Erythroblast (primary cell): Measurements from ENCODE around the gene IGFBPL1.

ENCODE experiments used
- DNase-seq, 2 experiments: peaks; one replicate each; lab custom pipeline; 2025; lab: John Stamatoyannopoulos, UW
- GATA1 ChIP-seq: IDR thresholded peaks from 2 replicates; pipeline ENCODE4 v1.6.1; 2011; ENCODE audit warnings: low read depth, mild to moderate bottlenecking, control low read depth, low read length, moderate library complexity
- POLR2A ChIP-seq: IDR thresholded peaks from 2 replicates; pipeline ENCODE4 v1.6.1; 2011; ENCODE audit warnings: mild to moderate bottlenecking, low read length

IGFBPL1 gene

DNA sequence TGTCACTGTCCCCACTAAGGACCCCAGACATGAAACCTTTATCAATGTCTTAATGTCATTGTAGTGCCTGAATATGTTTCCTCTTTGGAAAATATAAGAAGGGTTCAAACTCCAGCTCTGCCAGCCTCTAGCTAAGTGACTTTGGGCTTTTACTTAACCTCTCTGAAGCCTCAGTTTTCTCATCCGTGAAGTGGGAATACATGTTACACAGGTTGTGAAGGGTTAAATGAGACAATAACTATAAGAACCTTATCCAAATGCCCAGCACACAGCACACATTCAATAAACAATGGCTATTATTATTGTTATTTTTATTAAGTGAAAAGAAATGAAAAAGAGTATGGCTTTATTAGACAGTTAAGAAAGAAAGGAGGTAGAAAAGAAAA is 15.7 kb upstream of the IGFBPL1 start:
- no peak for DNase-seq
- TF ChIP-seq GATA1 (no peak), POLR2A (no peak)

DNA sequence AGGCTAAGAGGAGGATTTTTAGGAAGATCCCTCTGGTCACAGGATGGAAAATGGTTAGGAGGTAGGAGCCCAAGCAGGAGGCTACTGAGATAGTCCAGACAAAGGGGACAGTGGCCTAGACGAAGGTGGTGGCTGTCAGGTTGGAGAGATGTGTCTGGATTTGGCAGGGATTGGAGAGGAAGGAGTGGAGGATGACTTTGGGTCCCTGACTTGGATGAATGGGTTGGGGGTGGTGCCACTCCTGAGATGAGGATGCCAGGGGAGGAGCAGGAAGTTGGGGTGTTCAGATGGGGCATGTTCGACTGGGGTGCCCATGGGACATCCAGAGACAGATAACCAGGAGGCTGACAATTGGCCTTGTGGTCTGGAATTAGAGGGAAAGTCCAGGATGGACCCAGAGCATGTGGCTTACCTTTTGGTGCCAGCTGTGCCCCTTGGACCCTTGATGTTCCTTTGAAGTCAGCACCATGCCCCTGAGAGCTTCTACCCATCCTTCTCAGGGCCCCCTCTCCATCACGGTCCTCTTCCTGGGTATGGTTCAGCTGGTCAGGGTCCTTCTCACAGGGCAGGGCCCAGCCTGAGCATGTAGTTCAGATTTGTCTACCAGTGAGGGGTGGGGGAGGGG is 15.1 kb upstream of the IGFBPL1 start:
- no peak for TF ChIP-seq GATA1
- no peak for TF ChIP-seq POLR2A
- no peak for DNase-seq

DNA sequence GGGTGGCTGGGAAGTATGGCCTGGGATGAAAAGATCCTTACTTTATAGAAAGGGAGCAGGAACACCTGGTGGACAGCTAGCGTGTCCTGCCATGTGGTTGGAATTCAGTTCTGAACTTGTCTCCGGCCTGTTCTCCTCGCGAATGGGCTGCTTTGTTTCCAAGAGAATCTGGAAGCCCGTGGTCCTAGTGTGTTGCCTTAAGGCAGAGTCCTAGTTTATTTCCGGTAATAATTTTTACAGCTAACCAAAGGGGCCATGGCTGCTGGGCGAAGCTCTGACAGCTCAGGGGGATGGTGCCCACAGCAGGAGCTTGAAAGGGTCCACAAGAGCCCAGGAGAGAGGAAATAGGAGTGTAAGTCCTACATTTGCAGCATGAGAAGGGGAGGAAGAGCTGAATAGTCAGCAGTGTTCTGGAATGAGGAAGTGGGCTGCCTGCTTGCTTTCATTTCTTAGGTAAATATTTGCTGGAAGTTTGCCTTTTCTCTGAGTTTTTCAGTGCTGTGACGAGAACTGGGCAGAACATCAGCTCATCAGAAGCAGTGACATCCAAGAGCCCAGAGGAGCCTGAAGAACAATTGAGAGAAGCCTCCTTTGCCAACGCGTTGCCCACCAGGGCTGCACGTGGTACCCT is 13.1 kb upstream of the IGFBPL1 start:
- TF ChIP-seq POLR2A, result no peak
- TF ChIP-seq GATA1, result no peak
- DNase-seq, result no peak

DNA sequence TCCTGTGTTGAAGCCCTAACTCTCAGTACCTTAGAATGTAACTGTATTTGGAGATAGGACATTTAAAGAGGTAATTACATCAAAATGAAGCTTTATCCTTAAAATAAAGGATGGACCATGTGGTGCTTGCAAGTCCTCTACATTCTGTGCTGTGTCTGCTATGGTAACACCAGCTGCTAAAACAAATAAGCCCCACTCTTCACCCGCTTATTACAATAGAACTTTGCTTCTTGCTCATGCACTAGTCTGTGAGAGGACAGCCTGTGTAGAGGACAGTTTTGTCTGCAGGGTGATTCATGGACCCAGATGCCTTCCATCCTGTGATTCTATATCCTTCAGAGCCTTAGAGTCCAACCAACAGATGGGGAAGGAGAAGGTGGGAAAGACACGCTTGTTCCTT is 12.5 kb upstream of the IGFBPL1 start:
- TF ChIP-seq GATA1, result no peak
- no peak for TF ChIP-seq POLR2A
- no peak for DNase-seq

DNA sequence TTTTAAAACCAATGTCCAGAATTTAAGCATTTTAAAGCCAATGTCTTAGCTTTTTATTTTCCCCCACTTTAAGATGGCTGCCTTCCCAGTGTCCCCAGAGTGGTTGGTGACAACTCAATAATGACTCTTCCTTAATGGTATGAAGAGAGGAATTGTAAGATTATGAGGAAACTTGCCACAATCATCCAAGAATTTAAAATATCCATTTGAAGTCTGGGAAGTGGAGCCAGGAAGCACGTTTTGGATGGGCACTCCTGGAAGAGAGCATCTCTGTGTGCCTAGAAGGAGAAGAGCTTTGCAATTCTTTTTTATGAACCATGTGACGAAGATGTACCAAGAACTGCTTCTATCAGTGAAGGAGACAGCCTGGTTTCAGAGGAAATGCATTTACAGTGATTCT is 11.3 kb upstream of the IGFBPL1 start:
- TF ChIP-seq GATA1 (no peak), POLR2A (no peak)
- no peak for DNase-seq

- peak in 1 of 2 experiments; percentile 19 for DNase-seq
- TF ChIP-seq POLR2A (no peak), GATA1 (no peak)
Observed at GRCh38 chr9:38434853-38435252, 10.6 kb upstream of the IGFBPL1 start.

DNA sequence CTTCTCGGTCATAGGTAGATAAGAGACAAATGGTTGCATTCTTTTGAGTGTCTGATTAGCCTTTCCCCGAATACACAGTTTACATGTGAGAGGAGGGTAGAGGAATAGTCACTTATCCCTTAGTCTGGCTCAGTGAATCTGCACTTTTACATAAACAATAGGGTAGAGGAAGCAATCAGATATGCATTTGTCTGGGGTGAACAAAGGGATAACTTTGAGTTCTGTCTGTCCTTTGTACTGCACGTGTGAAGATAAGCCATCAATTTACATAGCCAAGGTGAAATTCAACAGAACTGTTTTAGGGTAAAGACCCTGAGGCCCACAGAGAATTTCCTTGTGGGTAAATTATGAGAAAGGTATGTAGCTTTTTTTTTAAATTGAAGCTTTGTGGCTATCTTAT is 10.1 kb upstream of the IGFBPL1 start:
- no peak for TF ChIP-seq GATA1
- TF ChIP-seq POLR2A, result no peak
- no peak for DNase-seq

GRCh38 chr9:38432922-38433510 is 8.8 kb upstream of the IGFBPL1 start:
- DNase-seq, result peak; percentile 16 to 60
- TF ChIP-seq GATA1, result no peak
- TF ChIP-seq POLR2A, result no peak

GRCh38 chr9:38431116-38431515 is 6.9 kb upstream of the IGFBPL1 start:
- TF ChIP-seq GATA1, result no peak
- TF ChIP-seq POLR2A, result no peak
- no peak for DNase-seq

GRCh38 chr9:38428062-38428461 is 3.8 kb upstream of the IGFBPL1 start:
- TF ChIP-seq GATA1 (no peak), POLR2A (no peak)
- DNase-seq, result no peak

- no peak for DNase-seq
- TF ChIP-seq GATA1, result no peak
- no peak for TF ChIP-seq POLR2A
Observed at GRCh38 chr9:38424918-38425317, 664 bp upstream of the IGFBPL1 start.

DNA sequence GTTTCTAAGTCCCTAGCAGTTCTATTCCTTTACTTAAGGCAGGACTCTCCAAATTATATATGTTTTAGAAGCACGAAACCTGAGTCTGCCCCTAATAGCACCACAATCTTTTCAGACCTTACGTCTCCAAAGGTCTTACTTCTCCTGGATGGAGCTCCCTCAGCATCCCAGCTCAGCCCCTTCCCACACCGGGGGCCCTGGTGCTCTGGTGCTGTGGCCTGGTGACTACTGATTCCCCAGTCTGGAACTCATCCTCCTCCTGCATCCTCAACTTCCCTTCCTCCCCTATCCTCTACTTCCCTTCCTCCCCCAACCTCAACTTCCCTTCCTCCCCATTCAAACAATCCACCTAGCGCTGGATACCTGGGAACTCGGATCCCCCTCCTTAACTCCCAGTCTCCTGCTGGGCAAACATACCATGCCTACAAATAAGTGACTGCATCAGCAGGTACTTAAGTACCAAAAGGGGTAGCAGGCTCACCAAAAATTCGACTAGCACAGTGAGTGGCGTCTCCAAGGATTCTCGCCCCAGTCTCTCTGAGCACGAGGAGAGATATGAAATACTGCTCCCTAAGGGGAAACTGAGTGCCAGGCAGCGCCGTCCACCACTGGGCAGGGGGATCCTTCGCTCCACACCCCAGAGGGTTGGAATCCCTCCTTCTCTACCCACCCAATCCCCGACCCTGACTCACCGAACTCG is 831 bp downstream of the IGFBPL1 start:
- no peak for DNase-seq
- TF ChIP-seq GATA1 (no peak), POLR2A (no peak)

DNA sequence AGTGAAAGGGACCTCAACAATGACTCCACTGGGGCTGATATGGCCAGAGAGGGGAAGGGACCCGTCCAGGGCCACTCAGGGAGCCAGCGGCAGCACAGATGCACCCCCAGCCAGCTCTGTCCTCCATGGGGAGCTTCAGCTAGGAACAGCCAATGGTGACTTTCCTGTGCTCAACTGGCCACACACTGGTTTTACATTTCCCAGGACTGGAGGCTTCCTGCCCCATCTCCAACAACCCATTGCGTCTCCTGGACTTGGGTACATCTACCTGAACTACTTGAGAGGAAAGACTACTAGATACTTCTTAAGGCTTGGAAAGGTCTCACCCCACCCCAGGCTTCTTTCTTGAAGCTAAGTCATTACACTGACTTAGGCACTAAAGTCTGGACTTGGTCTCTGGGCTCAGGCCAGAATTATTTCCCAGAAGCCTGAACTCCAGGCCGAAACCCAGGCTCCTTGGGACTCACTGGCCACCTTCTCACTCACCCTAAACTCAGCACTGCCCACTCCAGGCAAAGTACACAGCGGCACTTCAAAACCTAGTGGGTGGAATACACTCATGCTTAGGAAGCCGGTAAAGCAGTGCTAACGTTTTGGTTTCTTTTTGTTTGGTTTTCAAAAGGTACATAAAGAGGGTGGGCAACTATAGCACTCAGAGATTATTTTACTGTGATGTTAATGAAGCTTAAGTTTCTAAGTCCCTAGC is 1.5 kb downstream of the IGFBPL1 start:
- TF ChIP-seq POLR2A, result no peak
- TF ChIP-seq GATA1, result no peak
- DNase-seq, result no peak

DNA sequence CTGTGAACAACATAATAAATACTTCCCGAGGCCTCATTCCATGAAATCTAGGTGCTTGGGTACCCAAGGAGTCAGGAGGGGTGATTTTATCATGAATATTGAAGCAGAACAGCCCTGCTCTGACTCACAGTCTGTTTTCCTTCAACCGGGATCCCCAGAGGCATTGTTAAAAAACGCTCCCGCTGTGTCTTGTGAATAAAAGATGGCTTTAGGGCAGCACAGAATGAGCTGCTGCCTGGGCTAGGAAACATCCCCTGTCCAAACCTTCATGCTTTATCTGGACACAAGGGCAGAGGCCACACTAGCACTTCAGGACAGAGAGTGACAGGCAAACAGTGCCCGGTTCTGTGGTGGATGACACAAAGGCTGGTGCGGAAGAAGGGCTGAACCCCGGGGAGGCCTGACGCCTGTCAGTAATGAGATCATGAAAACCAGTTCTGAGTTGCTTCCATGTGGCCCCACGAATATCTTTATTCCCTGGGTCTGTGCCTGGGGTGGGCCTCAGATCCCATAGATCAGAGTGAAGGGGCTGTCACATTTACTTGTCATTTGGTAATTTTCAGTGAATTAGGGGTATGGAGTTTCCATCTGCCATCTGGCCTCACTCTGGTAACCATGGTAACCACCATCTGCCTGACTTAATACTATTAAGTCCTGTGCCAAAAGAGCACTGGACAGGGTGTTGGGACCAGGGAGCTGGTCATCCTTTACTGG is 2.6 kb downstream of the IGFBPL1 start:
- no peak for DNase-seq
- TF ChIP-seq GATA1, result no peak
- no peak for TF ChIP-seq POLR2A
